Sigmoid colon (tissue), 7 donors: ENCODE data around the gene CMSS1. TPM values are rescaled to one million over a fixed set of nuclear protein-coding genes. Genes with fewer than 3 reads are reported as not detected.

Experiments used
- DNase-seq: peaks from one replicate; pipeline ENCODE4 v3.0.0-alpha.2; 2019
- H3K27ac ChIP-seq, 4 donors: fragments of 200-600 bp; sonication (generic); one replicate each; pipeline ENCODE4 v1.5.1; 2016 to 2019; ENCODE audit warnings: mild to moderate bottlenecking in 1 of 4
- H3K27me3 ChIP-seq, 3 donors: fragments of 200-600 bp; sonication (generic); one replicate each; pipeline ENCODE4 v1.5.1; 2019; ENCODE audit warnings: mild to moderate bottlenecking in 1 of 3
- H3K36me3 ChIP-seq, 4 donors: fragments of 200-600 bp; sonication (generic); one replicate each; pipeline ENCODE4 v1.5.1; 2016 to 2019
- H3K4me1 ChIP-seq, 4 donors: fragments of 200-600 bp; sonication (generic); one replicate each; pipeline ENCODE4 v1.5.1; 2017 to 2019
- H3K4me3 ChIP-seq, 4 donors: fragments of 200-600 bp; sonication (generic); one replicate each; pipeline ENCODE4 v1.5.1; 2017 to 2019; ENCODE audit warnings: mild to moderate bottlenecking in 2 of 4, moderate library complexity in 1 of 4
- H3K9me3 ChIP-seq, 4 donors: fragments of 200-600 bp in 3 of 4; sonication (generic) in 3 of 4; one replicate each; pipeline versions ENCODE4 v1.5.1 to v1.6.1; 2013 to 2019
- EP300 ChIP-seq, 4 donors: sonication (generic); formaldehyde crosslinking; IDR thresholded peaks; one replicate each; pipeline ENCODE4 v1.6.1; 2017; ENCODE audit warnings: antibody characterized with exemption in 4 of 4
- POLR2A ChIP-seq, 2 donors: fragments of 450-650 bp; IDR thresholded peaks; one replicate each; pipeline ENCODE4 v1.6.1; 2016; ENCODE audit warnings: antibody characterized with exemption in 2 of 2, mild to moderate bottlenecking in 2 of 2, moderate library complexity in 2 of 2
- POLR2AphosphoS5 ChIP-seq, 4 donors: sonication (generic); formaldehyde crosslinking; IDR thresholded peaks; one replicate each; pipeline ENCODE4 v1.6.1; 2017; ENCODE audit warnings: antibody characterized with exemption in 4 of 4
- WGBS, 2 donors: extraction: QIAGEN DNeasy Blood & Tissue Kit; methylation state at CpG; one replicate each; pipeline ENCODE4 v1.1.7; 2013; 5-methylcytosine and 5-hydroxymethylcytosine counted together
- intact Hi-C: fragments of 100-400 bp; cut with DNase I; formaldehyde crosslinking; loops from one replicate; pipeline ENCODE4 v1.15.1; 2023
- polyA plus RNA-seq, 3 donors: library from polyadenylated mRNA; stranded (reverse); fragments of 200-250 nt; gene quantifications; one replicate each; pipeline ENCODE4 v1.2.3, GENCODE V29; 2013
- total RNA-seq, 4 donors: library from RNA; depleted of rRNA; stranded (reverse); fragments of >200 nt; gene quantifications; one replicate each; pipeline ENCODE4 v1.1.0, GENCODE V29; 2016
- TF ChIP-seq, protein P1 (sequence below), 4 experiments: fragments of 450-650 bp in 3 of 4; fragments of 200-600 bp in 1 of 4; IDR thresholded peaks; one replicate each; pipeline ENCODE4 v1.5.1; 2016 to 2019; ENCODE audit warnings: antibody characterized with exemption in 4 of 4, mild to moderate bottlenecking in 3 of 4, moderate library complexity in 2 of 4
- donor health status: healthy with polysubstance abuse.
- donor health status: Bipolar disorder and iron deficiency.
- donor health status: healthy.

The CMSS1 gene
- total and polyA plus RNA-seq, 7 donors = 6.0 to 19.4 (median 13.9) TPM

DNA sequence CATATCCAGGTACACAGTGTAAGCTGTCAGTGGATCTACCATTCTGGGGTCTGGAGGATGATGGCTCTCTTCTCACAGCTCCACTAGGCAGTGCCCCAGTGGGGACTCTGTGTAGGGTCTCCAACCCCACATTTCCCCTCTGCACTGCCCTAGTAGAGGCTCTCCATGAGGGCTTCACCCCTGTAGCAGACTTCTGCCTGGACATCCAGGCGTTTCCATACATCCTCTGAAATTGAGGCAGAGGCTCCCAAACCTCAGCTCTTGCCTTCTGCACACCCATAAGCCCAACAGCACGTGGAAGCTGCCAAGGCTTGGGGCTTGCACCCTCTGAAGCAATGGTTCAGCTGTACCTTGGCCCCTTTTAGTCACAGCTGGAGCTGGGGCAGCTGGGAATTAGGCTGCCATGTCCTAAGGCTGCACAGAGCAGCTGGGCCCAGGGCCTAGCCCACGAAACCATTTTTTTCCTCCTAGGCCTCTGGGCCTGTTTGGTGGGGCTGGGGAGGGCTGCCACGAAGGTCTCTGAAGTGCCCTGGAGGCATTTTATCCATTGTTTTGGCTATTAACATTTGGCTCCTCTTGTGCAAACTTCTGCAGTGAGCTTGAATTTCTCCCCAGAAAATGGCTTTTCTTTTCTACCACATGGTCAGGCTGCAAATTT is 362.2 kb downstream of the CMSS1 start:
- no peak for TF ChIP-seq EP300 (IDR thresholded peaks at IDR 0.05)
- no peak for TF ChIP-seq POLR2A (IDR thresholded peaks at IDR 0.05)
- TF ChIP-seq, protein P1, sequence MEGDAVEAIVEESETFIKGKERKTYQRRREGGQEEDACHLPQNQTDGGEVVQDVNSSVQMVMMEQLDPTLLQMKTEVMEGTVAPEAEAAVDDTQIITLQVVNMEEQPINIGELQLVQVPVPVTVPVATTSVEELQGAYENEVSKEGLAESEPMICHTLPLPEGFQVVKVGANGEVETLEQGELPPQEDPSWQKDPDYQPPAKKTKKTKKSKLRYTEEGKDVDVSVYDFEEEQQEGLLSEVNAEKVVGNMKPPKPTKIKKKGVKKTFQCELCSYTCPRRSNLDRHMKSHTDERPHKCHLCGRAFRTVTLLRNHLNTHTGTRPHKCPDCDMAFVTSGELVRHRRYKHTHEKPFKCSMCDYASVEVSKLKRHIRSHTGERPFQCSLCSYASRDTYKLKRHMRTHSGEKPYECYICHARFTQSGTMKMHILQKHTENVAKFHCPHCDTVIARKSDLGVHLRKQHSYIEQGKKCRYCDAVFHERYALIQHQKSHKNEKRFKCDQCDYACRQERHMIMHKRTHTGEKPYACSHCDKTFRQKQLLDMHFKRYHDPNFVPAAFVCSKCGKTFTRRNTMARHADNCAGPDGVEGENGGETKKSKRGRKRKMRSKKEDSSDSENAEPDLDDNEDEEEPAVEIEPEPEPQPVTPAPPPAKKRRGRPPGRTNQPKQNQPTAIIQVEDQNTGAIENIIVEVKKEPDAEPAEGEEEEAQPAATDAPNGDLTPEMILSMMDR (IDR thresholded peaks at IDR 0.05) = no peak
- TF ChIP-seq POLR2AphosphoS5 (IDR thresholded peaks at IDR 0.05) = no peak
- peaks cover 0 to 16% (median 0%) of the 10 kb centered on the region in 4 donors for H3K36me3 ChIP-seq

DNA sequence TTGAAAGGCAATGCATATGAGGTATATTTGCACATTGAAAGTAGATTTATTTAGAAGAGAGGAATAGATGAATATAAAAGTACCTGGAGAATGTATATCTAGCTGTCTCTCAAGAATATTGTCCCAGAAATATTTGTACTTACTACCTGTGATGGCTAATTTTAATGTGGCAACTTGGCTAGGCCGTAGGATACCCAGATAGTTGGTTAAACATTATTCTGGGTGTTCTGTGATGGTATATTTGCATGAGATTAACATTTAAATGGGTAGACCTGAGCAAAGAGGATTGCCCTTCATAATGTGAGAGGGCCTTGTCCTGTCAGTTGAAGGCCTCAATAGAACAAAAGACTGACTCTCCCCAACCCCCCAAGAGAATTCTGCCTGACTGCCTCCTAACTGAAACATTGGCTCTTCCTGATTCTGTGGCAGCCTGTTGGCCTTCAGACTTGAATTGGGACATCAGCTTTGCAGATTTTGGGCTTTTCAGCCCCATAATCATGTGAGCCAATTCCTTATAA is 366.0 kb downstream of the CMSS1 start:
- Histone ChIP-seq H3K4me1 (no peaks in the 10 kb centered on the region), H3K27me3 (no peaks in the 10 kb centered on the region), H3K4me3 (no peak overlapping the region), H3K9me3 (peaks cover 0 to 9% (median 3%) of the 10 kb centered on the region in 4 donors), H3K36me3 (peaks cover 0 to 5% (median 0%) of the 10 kb centered on the region in 4 donors), H3K27ac (no peak overlapping the region)
- intact Hi-C loops = no loop called here
- no peak for DNase-seq
- WGBS, 2 donors = 88 to 92% methylated on average over 1 of the region's 1 CpG
- TF ChIP-seq POLR2A (IDR thresholded peaks at IDR 0.05) (no peak), POLR2AphosphoS5 (IDR thresholded peaks at IDR 0.05) (no peak), EP300 (IDR thresholded peaks at IDR 0.05) (no peak)
- TF ChIP-seq, protein P1 (IDR thresholded peaks at IDR 0.05) = no peak

More for the DNA sequence above, 362.2 kb downstream of the CMSS1 start:
- intact Hi-C loops = no loop called here
- DNase-seq = no peak
- H3K27ac ChIP-seq = no peak overlapping the region
- H3K27me3 ChIP-seq = no peaks in the 10 kb centered on the region
- peaks cover 0 to 9% (median 3%) of the 10 kb centered on the region in 4 donors for H3K9me3 ChIP-seq
- WGBS, 2 donors = 91 to 95% methylated on average over 4 of the region's 4 CpGs
- peaks cover 0 to 4% (median 0%) of the 10 kb centered on the region in 4 donors for H3K4me1 ChIP-seq
- no peak overlapping the region for H3K4me3 ChIP-seq

DNA sequence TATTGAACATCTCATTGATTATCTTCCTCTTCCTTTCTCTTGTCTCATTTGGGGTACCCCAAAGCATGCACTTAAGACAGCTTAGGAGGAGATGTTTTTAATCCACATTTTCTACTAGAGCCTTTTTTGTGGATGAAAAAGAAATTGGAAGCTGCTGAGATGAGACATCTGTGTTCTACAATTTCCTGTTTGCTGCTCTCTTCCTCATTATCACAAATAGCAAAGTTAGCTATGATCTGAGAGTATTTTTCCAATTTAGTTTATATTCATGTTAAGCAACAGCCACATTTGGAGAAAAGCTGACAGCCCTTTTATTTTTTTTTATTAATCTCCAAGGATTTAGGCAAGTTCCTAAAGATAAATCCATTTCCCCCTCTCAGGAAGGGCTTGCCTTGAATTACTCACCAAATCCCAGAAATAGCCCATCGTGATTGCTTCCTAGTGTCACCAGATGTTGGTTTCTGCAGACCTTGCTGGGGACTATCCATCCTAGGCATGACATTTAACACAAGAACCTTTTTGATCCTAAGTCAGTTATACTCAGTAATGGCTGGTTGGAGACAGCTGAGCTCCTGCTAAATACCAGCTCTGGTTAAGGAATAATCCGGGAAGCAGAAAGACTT is 367.4 kb downstream of the CMSS1 start:
- TF ChIP-seq, protein P1 (IDR thresholded peaks at IDR 0.05) = no peak
- TF ChIP-seq EP300 (IDR thresholded peaks at IDR 0.05) (no peak), POLR2AphosphoS5 (IDR thresholded peaks at IDR 0.05) (no peak), POLR2A (IDR thresholded peaks at IDR 0.05) (no peak)
- Histone ChIP-seq H3K36me3 (no peaks in the 10 kb centered on the region), H3K4me1 (no peaks in the 10 kb centered on the region), H3K27ac (no peak overlapping the region), H3K9me3 (peaks cover 0 to 4% (median under 1%) of the 10 kb centered on the region in 4 donors), H3K27me3 (no peaks in the 10 kb centered on the region), H3K4me3 (no peak overlapping the region)
- intact Hi-C loops = no loop called here
- whole genome bisulfite sequencing, 2 donors = 61 to 77% methylated on average over 2 of the region's 2 CpGs
- DNase-seq = no peak

DNA sequence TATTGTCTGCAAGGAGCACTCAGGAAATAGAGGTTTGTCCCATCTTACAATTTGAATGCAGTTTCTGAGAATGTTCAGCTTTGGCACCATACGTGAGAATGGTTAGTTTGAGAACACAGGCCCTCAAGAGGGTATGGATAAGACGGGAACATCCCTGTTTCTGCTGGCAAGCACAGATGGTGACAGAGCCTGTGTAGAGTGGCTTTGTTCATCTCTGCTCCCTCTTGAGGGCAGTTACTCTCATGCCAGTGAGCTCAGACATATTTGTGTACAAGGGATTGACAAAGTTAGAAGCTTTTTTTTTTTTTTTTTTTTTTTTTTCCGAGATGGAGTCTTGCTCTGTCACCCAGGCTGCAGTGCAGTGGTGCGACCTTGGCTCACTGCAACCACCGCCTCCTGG is 368.2 kb downstream of the CMSS1 start:
- Histone ChIP-seq H3K27ac (no peak overlapping the region), H3K4me3 (no peak overlapping the region), H3K9me3 (no peaks in the 10 kb centered on the region), H3K27me3 (no peaks in the 10 kb centered on the region), H3K4me1 (no peaks in the 10 kb centered on the region), H3K36me3 (no peaks in the 10 kb centered on the region)
- DNase-seq = no peak
- intact Hi-C loops = no loop called here
- whole genome bisulfite sequencing, 2 donors = 84 to 91% methylated on average over 5 of the region's 5 CpGs
- TF ChIP-seq POLR2AphosphoS5 (IDR thresholded peaks at IDR 0.05) = no peak

DNA sequence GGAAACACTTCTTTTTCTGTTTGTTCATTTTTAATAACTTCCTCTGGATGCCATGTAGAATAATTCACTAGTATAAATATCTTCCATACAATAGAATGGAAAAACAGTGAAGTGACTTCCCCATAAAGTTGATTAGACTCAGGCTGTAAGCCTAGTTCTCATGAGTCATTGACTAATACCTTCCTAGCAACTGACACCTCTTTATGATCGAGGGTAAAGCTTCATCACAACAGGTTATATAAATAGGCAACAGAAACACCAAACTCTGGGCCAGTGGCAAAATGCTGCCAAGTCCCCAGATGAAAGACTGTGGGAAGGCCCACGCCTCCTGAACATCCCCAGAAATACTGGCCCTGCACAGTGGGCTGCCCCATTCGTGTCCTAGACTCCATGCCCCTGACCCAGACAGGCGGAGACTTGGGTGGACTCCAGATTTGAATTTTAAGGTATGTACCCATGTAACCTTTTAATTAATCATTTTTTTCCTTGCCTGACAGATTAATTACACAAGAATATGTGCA is 371.8 kb downstream of the CMSS1 start:
- TF ChIP-seq, protein P1 (IDR thresholded peaks at IDR 0.05) = no peak
- TF ChIP-seq EP300 (IDR thresholded peaks at IDR 0.05) (no peak), POLR2AphosphoS5 (IDR thresholded peaks at IDR 0.05) (no peak), POLR2A (IDR thresholded peaks at IDR 0.05) (no peak)
- H3K27ac ChIP-seq = no peak overlapping the region
- no peak for DNase-seq

More for the DNA sequence above, 371.8 kb downstream of the CMSS1 start:
- intact Hi-C loops = no loop called here
- Histone ChIP-seq H3K4me3 (no peak overlapping the region), H3K27me3 (no peaks in the 10 kb centered on the region), H3K9me3 (no peaks in the 10 kb centered on the region), H3K36me3 (no peaks in the 10 kb centered on the region), H3K4me1 (no peaks in the 10 kb centered on the region)
- WGBS, 2 donors = 87 to 88% methylated on average over 4 of the region's 4 CpGs
